GM23338 (cell line): ENCODE measurements around the gene COL4A1. TPM values are rescaled to one million over a fixed set of nuclear protein-coding genes. Genes with fewer than 3 reads are reported as not detected.
A peak's percentile ranks its signal among the peaks of the same experiment; 100 is the strongest.

Experiments
- ATAC-seq: fragments of 200-7000 bp; cut with Tn5 transposase; 3 replicates; pipeline ENCODE4 v1.9.1; 2020
- DNase-seq: peaks from one replicate; pipeline ENCODE4 v3.0.0-alpha.2; 2015; ENCODE audit warnings: low spot score
- H2AFZ ChIP-seq: fragments of 200-600 bp; sonication (generic); 2 replicates; pipeline ENCODE4 v1.8.0; 2016; ENCODE audit warnings: antibody characterized with exemption, mild to moderate bottlenecking, moderate library complexity
- H3F3A ChIP-seq: fragments of 200-600 bp; sonication (generic); replicated peaks from 2 replicates; pipeline ENCODE4 v1.8.0; 2017; ENCODE audit warnings: antibody characterized with exemption, mixed run types, low read depth
- H3K27ac ChIP-seq: fragments of 200-600 bp; sonication (generic); 2 replicates; pipeline ENCODE4 v1.6.1; 2016; ENCODE audit warnings: low read depth
- H3K27me3 ChIP-seq: fragments of 200-600 bp; sonication (generic); 2 replicates; pipeline ENCODE4 v1.8.0; 2016; ENCODE audit warnings: mild to moderate bottlenecking, mixed run types, moderate library complexity; ENCODE audit not compliant: insufficient read depth
- H3K36me3 ChIP-seq: fragments of 200-600 bp; sonication (generic); 2 replicates; pipeline ENCODE4 v1.8.0; 2016; ENCODE audit warnings: mild to moderate bottlenecking; ENCODE audit not compliant: insufficient read depth
- H3K4me1 ChIP-seq: fragments of 200-600 bp; sonication (generic); 2 replicates; pipeline ENCODE4 v1.8.0; 2016; ENCODE audit warnings: mild to moderate bottlenecking, moderate library complexity; ENCODE audit not compliant: insufficient read depth
- H3K4me2 ChIP-seq: fragments of 200-600 bp; sonication (generic); 2 replicates; pipeline ENCODE4 v1.7.1; 2017; ENCODE audit warnings: mixed run types
- H3K4me3 ChIP-seq: fragments of 200-600 bp; sonication (generic); 2 replicates; pipeline ENCODE4 v1.6.1; 2016; ENCODE audit warnings: mixed run types
- H3K79me2 ChIP-seq: fragments of 200-600 bp; sonication (generic); replicated peaks from 2 replicates; pipeline ENCODE4 v1.8.0; 2017; ENCODE audit warnings: mild to moderate bottlenecking; ENCODE audit not compliant: insufficient read depth
- H3K9me2 ChIP-seq: fragments of 200-600 bp; sonication (generic); 2 replicates; pipeline ENCODE4 v1.8.0; 2017; ENCODE audit not compliant: insufficient read depth
- H4K20me1 ChIP-seq: fragments of 200-600 bp; sonication (generic); replicated peaks from 2 replicates; pipeline ENCODE4 v1.8.0; 2017; ENCODE audit warnings: mild to moderate bottlenecking; ENCODE audit not compliant: insufficient read depth
- H3K27ac Mint-ChIP-seq: 2 replicates; pipeline ENCODE4 v1.8.0; 2020; ENCODE audit warnings: inconsistent platforms, mild to moderate bottlenecking, moderate library complexity, mixed read lengths
- H3K27me3 Mint-ChIP-seq: 3 replicates; pipeline ENCODE4 v1.8.0; 2022; ENCODE audit warnings: low read depth, mild to moderate bottlenecking, moderate library complexity, mixed read lengths, inconsistent platforms; ENCODE audit not compliant: insufficient read depth, poor library complexity
- H3K36me3 Mint-ChIP-seq: 3 replicates; pipeline ENCODE4 v1.8.0; 2021; ENCODE audit warnings: low read depth, mild to moderate bottlenecking, inconsistent platforms, moderate library complexity, mixed read lengths
- H3K4me1 Mint-ChIP-seq: 3 replicates; pipeline ENCODE4 v1.8.0; 2020; ENCODE audit warnings: mild to moderate bottlenecking, inconsistent platforms, mixed read lengths
- H3K4me3 Mint-ChIP-seq: 3 replicates; pipeline ENCODE4 v1.8.0; 2021; ENCODE audit warnings: moderate library complexity, mild to moderate bottlenecking, inconsistent platforms, mixed read lengths
- H3K9me3 Mint-ChIP-seq: 3 replicates; pipeline ENCODE4 v1.8.0; 2020; ENCODE audit warnings: moderate library complexity, mild to moderate bottlenecking, inconsistent platforms, mixed read lengths
- CTCF ChIP-seq, 2 experiments: fragments of 200-600 bp in 1 of 2; sonication (generic) in 1 of 2; conservative IDR thresholded peaks; 2 replicates each; pipeline versions ENCODE4 v1.5.1 to v1.6.1; 2016 to 2017; ENCODE audit warnings: antibody characterized with exemption in 2 of 2, low read depth in 2 of 2, mild to moderate bottlenecking in 2 of 2, moderate library complexity in 1 of 2
- ETS1 ChIP-seq: IDR thresholded peaks from 2 replicates; pipeline ENCODE4 v1.6.1; 2016; ENCODE audit warnings: antibody characterized with exemption
- EZH2 ChIP-seq: fragments of 200-600 bp; sonication (generic); IDR thresholded peaks from one replicate; pipeline ENCODE4 v1.8.0; 2017; ENCODE audit warnings: antibody characterized with exemption, mild to moderate bottlenecking, low read depth; ENCODE audit not compliant: unreplicated experiment
- EZH2phosphoT487 ChIP-seq: fragments of 200-600 bp; sonication (generic); IDR thresholded peaks from one replicate; pipeline ENCODE4 v1.8.1; 2018; ENCODE audit warnings: antibody characterized with exemption; ENCODE audit not compliant: unreplicated experiment
- JUNB ChIP-seq: IDR thresholded peaks from one replicate; pipeline ENCODE4 v1.6.1; 2016; ENCODE audit warnings: antibody characterized with exemption; ENCODE audit not compliant: unreplicated experiment
- NANOG ChIP-seq: IDR thresholded peaks from 2 replicates; pipeline ENCODE4 v1.6.1; 2016; ENCODE audit warnings: antibody characterized with exemption, borderline replicate concordance
- POLR2AphosphoS5 ChIP-seq: IDR thresholded peaks from 2 replicates; pipeline ENCODE4 v1.6.1; 2016; ENCODE audit warnings: antibody characterized with exemption, low read depth
- STAT1 ChIP-seq: IDR thresholded peaks from one replicate; pipeline ENCODE4 v1.6.1; 2016; ENCODE audit warnings: antibody characterized with exemption; ENCODE audit not compliant: unreplicated experiment
- ZNF114 ChIP-seq: fragments of 250-450 bp; sonication (Bioruptor Pico); IDR thresholded peaks from 2 replicates; pipeline ENCODE4 v1.5.0; 2020; ENCODE audit warnings: mild to moderate bottlenecking, moderate library complexity
- ZNF462 ChIP-seq: fragments of 250-450 bp; sonication (Bioruptor Pico); IDR thresholded peaks from 2 replicates; pipeline ENCODE4 v1.5.0; 2020; ENCODE audit warnings: mild to moderate bottlenecking, moderate library complexity
- polyA plus RNA-seq: library from polyadenylated mRNA; unstranded; fragments of >200 nt; fragmentation: Nextera tagmentation; extraction: Ambion mirVana; gene quantifications from 2 replicates; pipeline ENCODE4 v1.2.1, GENCODE V29; 2016
- total RNA-seq: library from RNA; depleted of rRNA; stranded (reverse); fragments of >200 nt; shearing (Covaris generic); gene quantifications from 2 replicates; pipeline ENCODE4 v1.2.3, GENCODE V29; 2014

The COL4A1 gene
- total and polyA plus RNA-seq, 2 experiments from 2014 or later, result 39.1 to 110 TPM

- ATAC-seq (no peak), DNase-seq (no peak)
- Histone ChIP-seq H3K27ac (0 out of 2 replicates have a peak overlapping the region, but pooled peaks have one; percentile 14), H4K20me1 (no peaks in the 10 kb centered on the region; the same call in 1 of the 2 replicates), H3K4me2 (no peak overlapping the region), H3K36me3 (no peaks in the 10 kb centered on the region), H3F3A (no peaks in the 10 kb centered on the region), H2AFZ (no peak overlapping the region), H3K27me3 (no peaks in the 10 kb centered on the region), H3K9me2 (no peaks in the 10 kb centered on the region), H3K4me3 (no peak overlapping the region), H3K79me2 (no peaks in the 10 kb centered on the region), H3K4me1 (no peaks in the 10 kb centered on the region)
- Mint-ChIP-seq H3K36me3 (no peaks in the 10 kb centered on the region), H3K27me3 (peaks cover 8% of the 10 kb centered on the region), H3K9me3 (no peaks in the 10 kb centered on the region), H3K27ac (no peak overlapping the region), H3K4me3 (no peak overlapping the region), H3K4me1 (peaks cover 23% of the 10 kb centered on the region)
- TF ChIP-seq EZH2, result no peak
- TF ChIP-seq POLR2AphosphoS5, result no peak
- TF ChIP-seq ETS1, result no peak
- TF ChIP-seq STAT1, result no peak
- TF ChIP-seq JUNB, result no peak
- TF ChIP-seq NANOG, result no peak
- no peak for TF ChIP-seq CTCF (conservative IDR thresholded peaks at IDR 0.05; ENCODE audit: low read depth in 2 of 2)
- TF ChIP-seq EZH2phosphoT487, result no peak
- no peak for TF ChIP-seq ZNF114
- no peak for TF ChIP-seq ZNF462 (CRISPR knock-in tag)
Observed at GRCh38 chr13:110233181-110233950, 73.6 kb downstream of the COL4A1 start.
